Mucosa of descending colon (tissue), 3 donors: ENCODE data around the gene MMP25. TPM values are rescaled to one million over a fixed set of nuclear protein-coding genes. Genes with fewer than 3 reads are reported as not detected.
A peak's percentile ranks its signal among the peaks of the same experiment; 100 is the strongest.

Experiments used
- ATAC-seq: fragments of 200-7000 bp; cut with Tn5 transposase; one replicate; pipeline ENCODE4 v1.9.1; 2020; ENCODE audit warnings: mild to moderate bottlenecking, moderate library complexity
- DNase-seq, 3 donors: peaks; one replicate each; pipeline ENCODE4 v3.0.0-alpha.2; 2020
- H3K36me3 ChIP-seq: fragments of 200-600 bp; one replicate; pipeline ENCODE4 v1.8.0; 2021; ENCODE audit warnings: low read depth, mild to moderate bottlenecking
- H3K4me1 ChIP-seq: fragments of 200-600 bp; one replicate; pipeline ENCODE4 v1.8.0; 2021; ENCODE audit warnings: low read depth, mild to moderate bottlenecking
- H3K4me3 ChIP-seq: fragments of 200-600 bp; one replicate; pipeline ENCODE4 v1.8.0; 2021; ENCODE audit warnings: mild to moderate bottlenecking
- H3K9me3 ChIP-seq: fragments of 200-600 bp; one replicate; pipeline ENCODE4 v1.8.0; 2021; ENCODE audit warnings: mild to moderate bottlenecking
- CTCF ChIP-seq: fragments of 200-600 bp; IDR thresholded peaks from one replicate; pipeline ENCODE4 v1.8.0; 2022; ENCODE audit warnings: antibody characterized with exemption, mild to moderate bottlenecking
- intact Hi-C, 2 donors: fragments of 100-400 bp; cut with DNase I in 1 of 2; cut with micrococcal nuclease in 1 of 2; formaldehyde crosslinking; loops; one replicate each; pipeline versions ENCODE4 v1.11.0 to v1.11.1; 2022; cut with DNase I, micrococcal nuclease
- total RNA-seq, 3 donors: library from RNA; stranded (reverse); fragmentation: NEBNext Ultra II Directional in 2 of 3; extraction: Animal tissue kit (Norgen Biotek cat#: 25700) in 2 of 3; gene quantifications; one replicate each; pipeline versions ENCODE4 v1.2.1 to v1.2.4, GENCODE V29; 2021 to 2023
- donor health status: DM: no; HTN: no; CAD: no; lungs with moderate emphysema.
- donor health status: DM: no; HTN: no; CAD: no.
- donor health status: DM: no; HTN: yes; CAD: no.

MMP25 gene
- total RNA-seq, 3 donors from 2014 or later, result 0.69 to 4.0 (median 2.1) TPM

GRCh38 chr16:3009568-3010390 lies 36.6 kb upstream of the MMP25 start:
- Histone ChIP-seq H3K36me3 (no peaks in the 10 kb centered on the region), H3K4me3 (no peak overlapping the region), H3K4me1 (peaks cover 33% of the 10 kb centered on the region), H3K9me3 (no peaks in the 10 kb centered on the region)
- DNase-seq, result no peak
- no peak for TF ChIP-seq CTCF
- ATAC-seq, result no peak
- intact Hi-C loops, result no loop called here

- intact Hi-C loops, result no loop called here
- DNase-seq, result no peak
- Histone ChIP-seq H3K4me1 (peaks cover 29% of the 10 kb centered on the region), H3K4me3 (no peak overlapping the region), H3K9me3 (no peaks in the 10 kb centered on the region), H3K36me3 (no peaks in the 10 kb centered on the region)
- ATAC-seq, result no peak
- TF ChIP-seq CTCF, result no peak
These were observed 35.9 kb upstream of the MMP25 start for GRCh38 chr16:3010510-3010909.

- DNase-seq, result no peak
- no peak for ATAC-seq
- Histone ChIP-seq H3K36me3 (no peaks in the 10 kb centered on the region), H3K4me3 (no peak overlapping the region), H3K9me3 (no peaks in the 10 kb centered on the region), H3K4me1 (peaks cover 11% of the 10 kb centered on the region)
- no peak for TF ChIP-seq CTCF
- intact Hi-C loops, result no loop called here
These were observed 34.1 kb upstream of the MMP25 start for GRCh38 chr16:3012246-3012645.

GRCh38 chr16:3012828-3013420 lies 33.4 kb upstream of the MMP25 start, which contains the start of gene CLDN9:
Gene CLDN9 (plus strand): TSS chr16:3012923. CDS start chr16:3013363, 440 bp downstream.
- no peak for TF ChIP-seq CTCF
- peak; percentile 63 to 76 (median 73) for DNase-seq
- Histone ChIP-seq H3K36me3 (no peaks in the 10 kb centered on the region), H3K4me1 (peaks cover 5% of the 10 kb centered on the region), H3K4me3 (no peak within 1 kb of the TSS), H3K9me3 (no peaks in the 10 kb centered on the region)
- ATAC-seq, result peak; percentile 81
- intact Hi-C loops, result no loop called here

- ATAC-seq (no peak), DNase-seq (no peak)
- intact Hi-C loops, result no loop called here
- no peaks in the 10 kb centered on the region for H3K9me3 ChIP-seq
- H3K36me3 ChIP-seq, result no peaks in the 10 kb centered on the region
- peaks cover 3% of the 10 kb centered on the region for H3K4me1 ChIP-seq
- TF ChIP-seq CTCF, result no peak
- H3K4me3 ChIP-seq, result no peak overlapping the region
These were observed 32.8 kb upstream of the MMP25 start for GRCh38 chr16:3013491-3013951.
